HepG2 (cell line): ENCODE data around the gene ZGRF1.

Experiments used
- HMG20A ChIP-seq: IDR thresholded peaks from 2 replicates; pipeline ENCODE4 v1.6.1; 2016; ENCODE audit warnings: borderline replicate concordance
- HNRNPL ChIP-seq: fragments of 200-400 bp; formaldehyde crosslinking; IDR thresholded peaks from 2 replicates; pipeline ENCODE4 v1.6.1; 2017; ENCODE audit warnings: mild to moderate bottlenecking, low read depth, low read length
- TF ChIP-seq, protein P1 (sequence below): sonication (generic); formaldehyde crosslinking; IDR thresholded peaks from 2 replicates; pipeline ENCODE4 v1.5.0; 2020; ENCODE audit warnings: mild to moderate bottlenecking, missing genetic modification reagents, moderate library complexity

DNA sequence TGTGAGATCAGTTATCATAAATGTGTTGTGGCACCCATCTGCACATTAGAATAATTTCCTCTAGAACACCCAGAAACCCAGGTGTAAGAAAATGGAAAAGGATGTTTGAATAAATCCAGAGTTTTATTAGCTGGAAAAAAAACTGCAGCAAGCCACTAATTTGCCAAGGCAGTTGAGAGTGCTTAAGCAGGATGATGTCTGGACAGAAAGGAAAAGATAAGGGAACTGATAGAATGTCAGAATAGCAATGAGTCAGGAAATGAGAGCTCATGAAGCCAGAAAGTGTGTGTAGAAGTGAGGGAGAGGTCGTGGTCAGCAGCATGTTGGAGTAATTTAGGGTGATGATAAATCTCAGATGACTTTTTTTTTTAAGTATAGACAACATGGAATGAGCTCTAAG, 105.6 kb downstream of the ZGRF1 start:
- TF ChIP-seq, protein P1, sequence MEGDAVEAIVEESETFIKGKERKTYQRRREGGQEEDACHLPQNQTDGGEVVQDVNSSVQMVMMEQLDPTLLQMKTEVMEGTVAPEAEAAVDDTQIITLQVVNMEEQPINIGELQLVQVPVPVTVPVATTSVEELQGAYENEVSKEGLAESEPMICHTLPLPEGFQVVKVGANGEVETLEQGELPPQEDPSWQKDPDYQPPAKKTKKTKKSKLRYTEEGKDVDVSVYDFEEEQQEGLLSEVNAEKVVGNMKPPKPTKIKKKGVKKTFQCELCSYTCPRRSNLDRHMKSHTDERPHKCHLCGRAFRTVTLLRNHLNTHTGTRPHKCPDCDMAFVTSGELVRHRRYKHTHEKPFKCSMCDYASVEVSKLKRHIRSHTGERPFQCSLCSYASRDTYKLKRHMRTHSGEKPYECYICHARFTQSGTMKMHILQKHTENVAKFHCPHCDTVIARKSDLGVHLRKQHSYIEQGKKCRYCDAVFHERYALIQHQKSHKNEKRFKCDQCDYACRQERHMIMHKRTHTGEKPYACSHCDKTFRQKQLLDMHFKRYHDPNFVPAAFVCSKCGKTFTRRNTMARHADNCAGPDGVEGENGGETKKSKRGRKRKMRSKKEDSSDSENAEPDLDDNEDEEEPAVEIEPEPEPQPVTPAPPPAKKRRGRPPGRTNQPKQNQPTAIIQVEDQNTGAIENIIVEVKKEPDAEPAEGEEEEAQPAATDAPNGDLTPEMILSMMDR = no peak
- no peak for TF ChIP-seq HNRNPL
- TF ChIP-seq HMG20A (CRISPR knock-in tag) = no peak
